Activated CD4-positive, alpha-beta T cell treated with anti-CD3 and anti-CD28 coated beads, Interleukin-2, Interleukin-4, amounts not matched to agents 100 ng/mL and 50 ng/mL, durations not matched to agents 16 hours and 8 hours (primary cell): ENCODE data around the gene GRIK1.

Source experiments
- DNase-seq: peaks from one replicate; pipeline ENCODE4 v3.0.0-alpha.2; 2020; ENCODE audit warnings: low spot score

GRIK1 gene

DNA sequence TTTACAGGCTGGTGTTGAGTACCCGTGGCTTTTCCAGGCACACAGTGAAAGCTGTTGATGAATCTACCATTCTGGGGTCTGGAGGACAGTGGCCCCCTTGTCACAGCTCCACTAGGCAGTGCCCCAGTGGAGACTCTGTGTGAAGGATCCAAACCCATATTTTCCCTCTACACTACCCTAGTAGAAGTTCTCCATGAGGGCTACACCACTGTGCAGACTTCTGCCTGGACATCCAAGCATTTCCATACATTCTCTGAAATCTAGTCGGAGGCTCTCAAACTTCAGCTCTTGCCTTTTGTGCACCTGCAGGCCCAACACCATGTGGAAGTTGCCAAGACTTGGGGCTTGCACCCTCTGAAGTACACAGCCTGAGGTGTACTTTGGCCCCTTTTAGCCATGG is 413.3 kb downstream of the GRIK1 start:
- no peak for DNase-seq

DNA sequence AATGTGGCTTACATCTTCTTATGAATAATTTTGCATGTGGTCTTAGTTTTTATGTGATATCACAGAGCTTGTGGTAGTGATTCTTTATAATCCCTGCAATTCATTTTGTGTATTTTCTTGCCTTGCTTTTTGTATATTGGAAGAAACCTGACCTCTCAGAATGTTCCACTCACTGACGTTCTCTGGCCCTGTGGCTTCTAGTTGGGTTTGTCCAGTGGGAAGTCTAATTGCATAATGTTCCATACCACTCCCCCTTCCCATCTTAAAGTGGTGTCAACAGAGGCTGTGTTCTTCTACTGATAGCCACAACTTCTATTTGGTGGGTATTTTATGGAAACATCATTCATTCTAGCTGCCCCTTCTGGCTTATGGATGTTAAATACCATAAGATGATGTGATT is 415.7 kb downstream of the GRIK1 start:
- DNase-seq = no peak

DNA sequence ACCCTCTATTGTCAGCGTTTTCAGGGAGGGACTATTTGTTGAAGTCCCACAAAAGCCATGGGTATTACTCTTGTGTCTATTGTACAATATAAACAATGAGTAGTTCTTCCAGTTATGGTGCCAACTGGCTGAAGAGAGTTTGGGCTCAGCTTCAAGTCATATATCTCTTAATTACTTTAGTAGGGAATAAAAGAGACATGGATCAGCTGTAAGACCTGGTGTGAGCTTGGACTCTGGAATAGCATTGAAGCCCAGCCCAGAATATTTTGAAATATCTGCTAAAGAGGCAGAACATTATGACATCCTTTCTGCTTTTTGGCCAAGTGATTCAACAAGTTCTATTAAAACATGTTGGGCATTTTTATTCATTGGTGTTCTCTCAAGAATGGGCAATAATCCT is 416.1 kb downstream of the GRIK1 start:
- no peak for DNase-seq

DNA sequence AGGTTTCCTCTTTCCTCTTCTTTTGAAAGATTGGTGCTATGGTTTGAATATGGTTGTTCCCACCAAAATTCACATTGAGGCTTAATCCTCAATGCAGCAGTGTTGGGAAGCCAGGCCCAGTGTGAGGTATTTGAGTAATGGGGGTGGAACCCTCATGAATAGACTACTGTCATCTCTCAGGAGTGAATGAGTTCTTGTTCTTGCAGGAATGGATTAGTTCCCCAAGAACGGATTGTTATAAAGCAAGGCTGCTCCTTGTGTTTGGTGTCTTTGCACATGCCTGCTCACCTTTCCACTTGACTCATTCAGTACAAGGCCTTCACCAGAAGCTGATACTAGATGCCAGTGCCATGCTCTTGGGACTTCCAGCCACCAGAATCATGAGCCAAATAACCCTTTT is 417.9 kb downstream of the GRIK1 start:
- no peak for DNase-seq

DNA sequence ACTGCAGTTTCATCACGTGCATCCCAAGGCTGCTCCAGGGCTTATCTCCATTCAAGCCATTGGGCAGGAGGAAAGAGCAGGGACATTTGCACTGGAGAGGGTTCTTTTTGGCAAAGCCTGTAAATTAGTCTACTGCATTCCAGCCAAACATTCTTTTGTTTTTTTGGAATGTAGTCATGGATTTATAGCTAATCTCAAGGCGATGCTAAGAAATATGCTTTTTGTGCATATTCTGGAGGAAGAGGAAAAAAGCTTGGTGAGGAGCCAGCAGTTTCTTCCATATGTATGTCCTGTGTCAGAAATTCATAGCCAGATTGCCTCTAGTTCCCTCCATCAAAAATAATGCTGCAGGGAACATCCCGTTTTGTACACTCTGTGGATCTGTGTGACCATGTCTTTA is 419.6 kb downstream of the GRIK1 start:
- no peak for DNase-seq

DNA sequence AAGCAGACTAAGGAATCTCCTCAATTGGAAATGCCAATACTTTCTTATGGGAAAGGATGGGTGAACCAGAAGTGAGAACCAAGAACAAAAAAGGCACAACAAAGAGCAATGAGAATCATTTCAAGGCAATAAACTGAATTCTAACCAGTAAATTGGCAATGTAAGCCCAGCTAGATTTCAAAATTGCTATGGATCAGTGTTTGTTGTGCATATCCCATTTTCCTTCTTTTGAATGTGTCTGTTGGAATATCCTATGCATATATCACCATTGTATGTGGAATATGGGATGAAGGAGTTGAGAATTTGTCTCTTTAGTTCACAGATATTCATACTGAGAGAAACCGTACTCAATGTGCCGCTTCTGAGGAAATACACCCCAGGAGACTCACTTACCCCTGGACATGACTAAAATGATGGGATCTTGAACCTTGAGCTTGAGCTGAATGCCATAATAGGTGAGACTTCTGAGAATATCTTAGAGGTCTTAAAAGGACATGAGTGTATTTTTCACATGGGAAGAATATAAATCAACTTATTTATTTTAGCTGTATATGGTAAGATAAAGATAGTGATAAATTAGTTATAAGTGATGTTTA is 425.0 kb downstream of the GRIK1 start:
- DNase-seq = no peak

DNA sequence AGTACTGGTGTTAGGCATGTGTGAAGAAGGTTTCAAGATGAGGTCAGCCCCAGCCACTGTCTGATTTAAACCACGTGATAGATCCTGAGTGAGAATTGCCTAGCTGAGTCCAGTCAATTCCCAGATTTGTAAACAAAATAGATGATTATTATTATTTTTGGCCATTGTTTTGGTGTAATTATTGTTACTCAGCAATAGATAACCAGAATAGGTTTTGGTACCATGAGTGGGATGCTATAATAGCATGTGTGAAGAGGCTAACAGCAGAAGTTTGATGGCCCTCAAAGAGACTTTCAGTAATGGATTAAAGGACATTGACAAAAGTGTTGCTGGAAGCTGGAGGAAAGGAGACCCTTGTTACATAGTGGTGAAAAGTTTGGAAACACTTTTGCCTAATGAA is 426.3 kb downstream of the GRIK1 start:
- no peak for DNase-seq

DNA sequence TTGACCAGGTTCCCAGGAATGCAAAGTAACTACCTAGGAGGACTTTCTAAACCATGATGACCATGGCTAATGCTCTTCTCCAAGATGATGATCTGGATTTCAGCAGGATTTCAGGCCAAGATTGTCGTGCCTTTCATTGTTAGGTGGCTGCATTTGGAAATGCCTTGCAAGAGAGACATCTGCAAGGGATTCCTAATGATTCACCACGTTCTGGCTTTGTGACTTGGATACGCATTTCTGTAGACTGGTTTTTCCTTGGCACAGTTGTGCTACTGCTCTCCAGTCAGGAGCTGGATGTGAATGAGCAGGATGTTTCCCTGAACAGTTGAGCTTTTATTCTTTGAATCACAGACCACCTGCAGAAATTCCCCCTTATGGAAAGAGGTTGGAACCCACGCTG is 428.7 kb downstream of the GRIK1 start:
- no peak for DNase-seq

DNA sequence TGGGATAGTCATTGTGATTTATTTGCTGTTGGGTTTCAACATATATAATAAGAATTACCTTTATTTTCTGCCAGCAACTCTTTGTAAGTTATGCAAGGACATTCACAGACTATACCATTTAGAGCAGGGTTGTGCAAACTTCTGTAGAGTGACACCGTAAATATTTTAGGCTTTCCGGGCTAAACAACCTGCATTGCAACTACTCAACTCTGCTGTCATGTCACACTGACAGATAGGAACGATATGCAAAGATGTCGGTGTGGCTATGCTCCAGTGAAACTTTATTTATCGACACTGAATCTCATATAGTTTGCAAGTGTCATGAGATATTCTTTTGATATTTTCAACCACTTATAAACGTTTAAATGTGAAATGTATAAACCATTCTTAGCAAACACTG is 430.7 kb downstream of the GRIK1 start:
- DNase-seq = no peak

DNA sequence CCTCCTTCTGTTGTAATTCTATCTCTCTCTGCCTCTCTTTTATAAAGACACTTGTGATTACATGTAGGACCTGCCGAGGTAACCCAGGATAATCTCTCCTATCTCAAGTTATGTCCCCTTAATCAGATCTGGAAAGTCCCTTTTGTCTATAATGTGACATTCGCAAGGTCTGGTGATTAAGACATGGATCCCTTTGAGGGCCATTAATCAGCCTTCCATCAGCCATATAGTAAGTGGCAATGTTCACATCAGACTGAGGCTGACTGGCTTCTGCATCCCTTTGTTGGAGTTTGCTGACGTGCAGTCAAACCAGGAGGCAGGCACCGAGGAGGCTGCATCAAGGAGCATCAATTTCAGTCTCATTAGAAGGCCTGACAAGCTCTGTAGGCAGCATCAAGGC is 431.5 kb downstream of the GRIK1 start:
- DNase-seq = no peak

DNA sequence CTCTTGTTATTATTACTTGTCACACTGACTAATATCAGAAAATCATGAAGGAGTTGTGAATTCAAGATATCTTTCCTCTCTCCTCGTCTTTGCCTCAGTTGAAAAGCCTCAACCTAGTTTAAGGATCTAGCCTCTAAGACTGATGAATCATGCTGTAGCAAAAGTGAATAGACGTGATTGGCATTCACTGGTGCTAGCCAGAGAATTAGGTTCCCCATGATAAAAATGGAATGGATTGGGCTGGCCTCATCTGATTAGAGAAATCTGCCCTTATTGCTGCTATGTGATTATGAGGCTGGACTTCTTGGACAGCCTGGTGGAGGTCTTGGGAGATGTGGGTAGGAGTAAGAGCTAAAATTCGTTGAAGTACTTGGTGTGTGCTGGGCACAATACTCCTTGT is 432.8 kb downstream of the GRIK1 start:
- DNase-seq = peak; percentile 30

DNA sequence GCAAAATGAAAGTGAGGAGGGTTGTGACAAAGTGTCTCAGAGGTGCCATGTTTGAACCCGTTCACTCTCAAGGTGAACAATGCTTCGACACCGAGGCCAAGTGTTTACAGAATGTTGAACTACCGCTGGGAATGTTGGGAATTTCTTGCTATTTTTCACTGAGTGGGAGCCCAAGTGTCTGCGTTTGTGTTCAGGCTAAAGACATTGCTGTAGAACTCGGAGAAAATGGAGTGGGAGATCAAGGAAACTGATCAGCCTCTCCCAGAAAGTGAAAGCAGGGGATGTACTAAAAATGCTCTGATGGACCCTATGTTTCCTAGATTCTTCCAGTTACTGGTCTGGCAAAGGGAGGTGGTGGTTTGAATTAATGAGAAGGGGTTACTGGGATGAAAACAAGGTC is 433.6 kb downstream of the GRIK1 start:
- no peak for DNase-seq

DNA sequence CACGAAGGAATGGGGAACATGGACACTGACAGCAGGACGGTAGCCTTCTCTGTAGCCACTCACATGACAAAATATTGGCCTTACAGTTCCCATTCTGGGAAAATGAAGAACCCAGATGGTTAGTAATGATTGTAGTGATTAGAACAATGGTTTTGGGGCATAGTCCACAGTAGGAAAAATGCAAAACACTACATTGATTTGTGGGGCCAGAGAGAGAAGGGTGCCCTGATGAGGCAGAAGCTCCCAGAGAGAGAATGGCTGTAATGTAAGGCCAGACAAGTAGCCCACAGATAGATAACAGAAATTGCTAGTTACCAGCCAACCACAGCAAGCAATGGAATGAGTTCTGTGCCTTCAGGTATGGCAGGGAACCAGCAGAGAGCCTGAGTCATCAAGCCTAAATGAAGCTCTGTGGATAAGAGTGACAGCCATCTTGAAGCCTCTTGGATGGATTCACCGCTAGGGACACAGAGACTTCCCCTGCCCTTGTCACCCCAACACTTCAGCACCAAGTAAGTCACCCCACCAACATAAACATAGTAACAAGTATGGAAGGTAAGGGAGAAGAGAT is 435.0 kb downstream of the GRIK1 start:
- no peak for DNase-seq

DNA sequence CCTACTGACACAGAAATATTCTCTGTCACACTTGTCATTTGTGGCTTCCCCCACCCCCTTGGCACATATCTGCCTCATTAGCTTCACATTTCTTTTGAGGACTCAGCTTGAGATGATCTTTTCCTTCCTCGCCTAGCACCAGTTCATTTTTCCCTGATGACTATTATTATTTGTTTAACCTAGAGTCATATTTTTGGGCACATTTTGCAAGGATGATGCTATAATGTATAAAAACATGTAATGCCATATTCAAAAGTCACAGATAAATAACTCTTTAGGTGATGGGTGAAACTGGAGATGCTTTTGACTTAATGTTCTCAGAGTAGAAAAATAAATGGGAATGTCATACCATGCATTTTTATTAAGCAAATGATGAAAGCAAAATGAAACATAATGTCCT is 438.3 kb downstream of the GRIK1 start:
- DNase-seq = no peak

DNA sequence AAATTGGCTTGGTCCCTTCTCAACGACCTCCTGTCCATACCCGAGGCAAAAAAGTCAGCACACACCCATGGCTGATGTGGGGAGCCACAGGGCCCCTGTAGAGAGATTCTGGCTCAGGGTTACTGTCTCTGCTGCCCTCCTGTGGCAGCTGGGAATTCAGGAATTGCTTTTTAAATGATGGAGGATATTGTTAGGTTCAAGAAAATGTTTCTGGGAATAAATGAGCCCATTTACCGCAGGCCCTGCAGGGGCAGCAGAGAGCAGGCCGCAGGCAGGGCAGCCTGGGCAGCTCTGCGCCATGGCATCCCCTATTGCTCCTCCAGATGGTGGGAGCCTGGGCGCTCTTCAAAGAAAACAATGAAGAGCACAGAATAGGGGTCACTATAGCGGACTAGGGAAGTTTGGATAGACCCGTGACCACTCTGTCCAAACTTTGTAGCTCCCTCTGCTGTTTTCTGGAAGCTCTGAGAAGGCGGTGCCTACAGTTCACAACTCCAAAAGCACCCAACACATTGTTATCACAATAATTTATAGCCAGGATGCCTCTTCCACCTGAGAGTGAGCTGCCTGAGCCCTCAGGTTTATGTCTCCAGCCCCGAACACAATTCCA is 440.0 kb downstream of the GRIK1 start:
- no peak for DNase-seq

DNA sequence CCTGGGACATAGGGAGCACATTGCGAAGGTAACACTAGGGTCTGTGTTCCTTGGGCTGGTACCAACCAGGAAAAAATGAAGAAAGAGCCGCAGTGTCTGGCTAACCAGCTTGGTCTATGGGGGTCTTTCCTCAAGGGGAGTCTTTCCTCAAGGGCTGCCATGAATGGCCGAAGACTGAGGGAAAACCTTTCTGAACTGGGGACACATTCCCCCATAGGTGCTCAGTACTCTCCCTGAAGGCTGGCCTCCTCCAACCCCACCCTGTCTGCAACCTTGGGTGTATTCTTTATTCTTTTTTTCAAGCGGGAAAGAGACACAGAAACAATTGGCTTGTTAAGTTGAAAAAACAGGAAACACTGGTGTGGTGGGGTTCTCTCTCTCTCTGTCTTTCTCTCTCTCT is 440.6 kb downstream of the GRIK1 start:
- no peak for DNase-seq

DNA sequence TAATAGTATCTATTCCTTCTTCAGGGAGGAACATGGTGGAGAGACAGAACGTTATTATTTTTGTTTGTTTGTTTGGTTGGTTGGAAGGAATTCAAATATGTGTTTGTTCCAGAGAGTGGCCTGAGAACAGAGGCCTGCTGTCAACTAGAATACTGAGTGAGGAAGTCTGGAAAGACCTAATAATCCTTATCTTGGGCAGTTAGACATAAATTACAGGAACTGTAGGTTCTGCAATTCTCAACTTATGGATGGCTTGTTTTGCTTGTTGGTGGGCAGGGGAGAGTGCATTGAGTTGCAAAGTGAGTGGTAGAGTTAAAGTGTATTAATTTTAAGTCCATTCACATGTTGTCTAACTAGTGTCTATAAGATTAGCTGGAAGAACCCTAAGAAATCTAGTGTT is 443.5 kb downstream of the GRIK1 start:
- no peak for DNase-seq

DNA sequence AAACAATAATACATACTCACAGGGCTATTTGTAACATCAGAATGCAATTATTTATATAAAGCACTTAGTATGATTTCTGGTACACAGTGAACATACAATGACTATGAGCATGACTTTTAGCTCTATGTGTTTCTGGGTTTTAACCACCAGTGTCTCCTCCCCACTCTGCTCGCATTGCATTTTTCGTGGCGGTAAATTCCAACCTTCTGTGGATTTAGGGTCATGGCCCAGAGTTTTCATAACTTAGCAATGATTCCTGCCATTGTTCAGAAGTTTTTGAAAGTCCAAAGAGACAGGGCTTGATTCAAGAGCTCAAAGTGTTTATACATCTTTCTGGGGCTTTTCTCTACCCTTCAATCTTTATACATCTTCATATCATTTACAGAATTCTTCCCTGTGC is 449.8 kb downstream of the GRIK1 start:
- DNase-seq = no peak

DNA sequence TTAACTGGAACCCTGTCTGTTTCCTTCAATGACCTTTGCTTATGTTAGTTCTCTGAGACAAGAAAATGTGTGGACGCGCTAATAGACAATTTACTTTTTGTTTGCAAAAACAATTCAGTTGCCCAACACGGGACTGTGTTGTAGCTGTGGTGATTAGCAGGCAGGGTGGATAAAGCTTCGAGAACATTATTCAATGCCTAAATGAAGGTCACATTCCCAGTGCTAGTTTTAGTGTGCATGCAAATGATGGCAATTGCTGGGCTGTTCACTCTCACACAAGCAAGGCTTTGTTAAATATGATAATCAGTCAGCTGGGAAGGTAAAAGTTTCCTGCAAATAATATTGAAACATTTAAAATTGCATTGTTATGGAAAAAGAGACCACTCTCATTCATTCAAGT is 452.6 kb downstream of the GRIK1 start:
- DNase-seq = no peak
